NCI-H748 (cell line): ENCODE data around the gene SERAC1.

Experiments
- DNase-seq: peaks from one replicate; lab custom pipeline; 2025; ENCODE audit not compliant: unreplicated experiment; lab: John Stamatoyannopoulos, UW

SERAC1 gene

DNA sequence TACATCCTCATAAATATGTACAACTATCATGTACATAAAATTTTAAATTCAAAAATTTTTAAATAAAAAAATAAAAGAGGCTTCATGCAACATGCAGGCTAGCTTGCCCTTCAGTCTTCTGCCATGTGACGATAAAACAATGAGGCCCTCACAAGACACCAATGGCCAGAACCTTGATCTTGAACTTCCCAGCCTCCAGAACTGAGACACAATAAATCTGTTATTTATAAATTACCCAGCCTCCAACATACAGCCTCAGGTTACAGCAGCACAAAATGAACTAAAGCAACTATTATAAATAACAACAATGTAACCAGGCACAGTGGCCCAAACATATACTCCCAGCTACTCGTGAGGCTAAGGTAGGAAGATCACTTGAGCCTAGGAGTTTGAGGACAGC lies 42.8 kb downstream of the SERAC1 start:
- DNase-seq, result no peak

DNA sequence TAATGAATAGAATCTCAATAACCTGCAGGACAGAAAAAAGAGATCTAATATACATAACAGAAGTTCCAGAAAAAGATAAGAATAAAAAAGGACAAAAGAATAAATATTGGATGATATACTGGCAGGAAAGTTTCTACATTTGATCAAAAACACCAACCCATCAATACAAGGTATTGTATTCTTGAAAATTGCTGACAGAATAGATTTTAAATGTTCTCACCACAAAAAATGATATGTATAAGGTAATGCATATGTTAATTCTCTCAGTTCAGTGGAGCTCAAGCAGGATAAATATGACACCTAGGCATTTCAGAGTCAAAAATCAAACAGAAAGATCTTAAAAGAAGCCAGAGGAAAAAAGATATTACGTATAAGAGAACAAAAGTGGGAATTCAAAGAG lies 43.8 kb downstream of the SERAC1 start:
- no peak for DNase-seq

DNA sequence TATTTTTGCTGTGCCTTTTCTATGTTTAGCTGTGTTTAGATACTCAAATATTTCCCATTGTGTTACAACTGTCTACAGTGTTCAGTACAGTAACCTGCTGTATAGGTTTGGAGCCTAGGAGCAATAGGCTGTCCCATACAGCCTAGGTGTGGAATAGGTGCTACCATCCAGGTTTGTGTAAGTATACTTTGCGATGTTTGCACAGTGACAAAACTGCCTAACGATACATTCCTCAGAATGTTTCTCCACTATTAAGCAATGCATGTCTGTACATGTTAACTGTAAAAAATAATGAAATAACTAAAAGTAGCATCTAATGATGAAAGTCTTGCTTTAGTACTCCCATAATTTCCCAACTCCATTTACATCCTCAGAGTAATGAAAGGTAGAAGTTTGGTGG lies 46.0 kb downstream of the SERAC1 start:
- no peak for DNase-seq

DNA sequence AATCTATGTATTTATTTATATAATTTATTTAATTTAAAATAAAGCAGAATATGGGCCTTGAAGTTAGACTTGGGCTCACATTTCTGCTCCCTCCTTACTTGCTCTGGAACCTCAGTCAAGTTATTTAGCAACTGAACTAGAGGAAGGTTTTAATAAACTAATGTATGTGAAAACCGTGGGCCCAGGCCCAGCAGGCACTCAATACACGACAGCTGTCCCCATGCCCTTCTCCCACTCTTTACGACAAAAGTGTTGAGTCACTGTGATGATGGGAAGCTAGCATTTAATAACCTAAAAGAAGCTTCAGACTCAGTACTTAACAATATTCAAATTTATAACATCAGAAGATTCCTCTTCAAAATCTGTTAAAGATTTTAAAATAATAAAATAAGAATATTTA lies 46.7 kb downstream of the SERAC1 start:
- DNase-seq, result no peak

DNA sequence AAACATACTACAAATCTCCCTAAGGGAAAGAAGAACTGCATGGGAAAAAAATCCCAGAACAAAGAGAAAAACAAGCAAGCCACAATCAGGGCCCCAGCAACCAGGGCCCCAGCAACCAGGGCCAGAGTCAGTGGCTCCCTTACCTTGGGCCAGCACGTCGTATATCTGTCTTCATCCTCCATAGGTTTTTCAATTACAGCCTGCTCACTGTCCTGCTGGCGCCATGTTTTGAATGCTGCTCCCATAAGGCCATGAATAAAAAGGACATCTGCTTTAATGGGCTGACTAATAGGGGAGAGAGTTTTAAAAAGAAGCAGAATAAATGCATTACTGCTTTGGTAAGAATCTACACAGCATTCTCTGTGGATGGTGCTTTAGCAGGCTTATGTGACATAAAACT lies 49.2 kb downstream of the SERAC1 start:
- no peak for DNase-seq

DNA sequence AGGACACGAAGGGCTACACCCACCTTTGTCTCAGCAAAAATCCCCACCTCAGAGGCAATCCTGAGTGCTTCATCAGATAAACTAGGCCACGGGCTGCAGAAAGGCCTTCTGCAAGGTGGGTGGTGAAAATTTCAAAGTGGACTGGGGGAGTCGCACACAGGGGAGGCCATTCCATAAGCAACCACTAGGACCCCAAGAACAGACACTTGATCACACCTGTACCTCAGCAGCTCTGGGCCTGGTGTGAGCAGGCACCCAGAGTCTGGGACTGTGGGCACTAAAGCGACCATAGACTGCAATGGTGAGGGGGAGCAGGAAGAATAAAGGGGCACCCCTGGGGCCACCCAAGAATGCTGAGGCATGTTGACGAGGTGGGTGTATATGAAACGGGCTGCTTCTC lies 52.6 kb downstream of the SERAC1 start:
- DNase-seq, result no peak

DNA sequence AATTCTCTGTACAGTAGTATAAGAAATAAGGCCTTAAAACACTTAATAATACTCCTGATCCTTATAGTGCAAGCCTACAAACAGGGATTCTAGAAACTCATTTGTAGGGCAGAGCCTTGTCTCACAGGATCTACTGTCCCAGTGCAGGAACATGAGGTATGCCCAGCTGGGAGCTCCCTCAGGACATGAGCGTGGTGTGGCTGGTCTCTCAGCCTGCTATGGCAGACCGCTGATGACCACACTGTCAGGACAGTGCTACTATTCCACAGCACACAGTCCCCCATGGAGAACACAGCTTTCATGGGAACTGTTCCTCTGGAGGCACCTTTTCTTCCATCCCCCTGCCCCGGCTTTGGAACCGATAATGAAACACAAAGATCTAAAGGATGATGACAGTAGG lies 53.0 kb downstream of the SERAC1 start:
- DNase-seq, result no peak

DNA sequence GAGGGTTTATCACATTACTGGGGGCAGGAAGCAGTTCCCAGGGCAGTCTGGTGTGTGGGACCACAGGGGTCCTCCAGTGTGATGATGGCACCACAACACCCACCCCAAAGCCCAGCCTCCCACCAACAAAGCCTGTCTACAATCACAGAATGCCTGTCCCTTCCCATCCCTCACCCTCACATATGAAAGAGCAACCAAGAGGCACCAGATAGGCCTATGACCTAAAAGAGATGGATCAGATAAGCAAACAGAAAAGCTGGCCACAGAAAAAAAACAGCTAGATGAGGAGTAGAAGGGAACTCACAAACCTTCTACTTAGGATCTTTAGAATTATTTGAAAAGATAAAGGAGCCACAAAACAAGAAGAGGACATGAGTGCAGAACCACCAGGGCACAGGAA lies 54.3 kb downstream of the SERAC1 start:
- DNase-seq, result no peak

DNA sequence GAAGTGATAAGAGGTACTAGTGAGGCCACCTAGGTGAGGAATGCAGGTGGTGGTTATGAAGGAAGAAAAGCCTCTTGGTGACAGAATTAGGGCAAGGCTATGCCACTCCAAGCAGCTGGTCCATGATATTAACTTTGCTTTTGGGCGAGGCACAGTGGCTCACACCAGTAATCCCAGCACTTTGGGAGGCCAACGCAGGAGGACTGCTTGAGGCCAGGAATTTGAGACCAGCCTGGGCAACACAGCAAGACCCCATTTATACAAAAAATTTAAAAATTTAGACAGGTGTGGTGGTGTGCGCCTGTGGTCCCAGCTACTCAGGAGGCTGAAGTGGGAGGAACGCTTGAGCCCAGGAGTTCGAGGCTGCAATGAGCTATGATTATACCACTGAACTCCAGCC lies 56.1 kb downstream of the SERAC1 start:
- DNase-seq, result no peak

DNA sequence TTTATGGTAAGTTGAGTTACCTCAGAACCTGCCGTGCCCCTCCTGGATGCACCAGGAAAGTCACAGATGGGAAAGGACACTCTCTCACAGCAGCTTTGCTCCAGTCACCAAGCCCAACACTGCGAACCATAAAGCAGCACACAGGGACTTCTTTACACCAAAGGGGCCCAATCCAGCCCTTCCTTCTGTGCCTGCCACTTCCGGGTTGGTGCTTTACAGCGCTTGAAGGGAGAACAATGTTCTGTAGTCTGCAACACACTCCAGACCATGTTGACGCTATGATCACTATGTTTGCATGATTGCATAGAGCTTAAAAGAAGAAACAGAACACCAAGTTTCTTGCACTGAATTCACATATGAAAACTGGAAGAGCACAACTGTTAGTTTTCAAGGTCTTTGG lies 57.1 kb downstream of the SERAC1 start:
- no peak for DNase-seq

DNA sequence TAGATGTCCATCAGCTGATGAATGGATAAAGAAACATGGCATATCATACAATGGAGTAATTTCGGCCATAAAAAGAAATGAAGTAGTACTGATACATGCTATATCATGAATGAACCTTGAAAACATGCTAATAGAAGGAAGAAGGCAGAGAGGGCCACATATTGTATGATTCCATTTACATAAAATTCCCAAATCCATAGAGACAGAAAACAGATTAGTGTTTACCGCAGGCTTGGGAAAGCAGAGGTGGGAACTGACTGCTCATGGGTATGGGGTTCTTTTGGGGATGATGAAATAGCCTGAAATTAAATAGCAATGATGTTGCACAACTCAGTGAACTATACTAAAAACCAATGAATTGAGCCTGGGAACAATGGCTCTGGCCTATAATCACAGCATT lies 58.3 kb downstream of the SERAC1 start:
- DNase-seq, result no peak

DNA sequence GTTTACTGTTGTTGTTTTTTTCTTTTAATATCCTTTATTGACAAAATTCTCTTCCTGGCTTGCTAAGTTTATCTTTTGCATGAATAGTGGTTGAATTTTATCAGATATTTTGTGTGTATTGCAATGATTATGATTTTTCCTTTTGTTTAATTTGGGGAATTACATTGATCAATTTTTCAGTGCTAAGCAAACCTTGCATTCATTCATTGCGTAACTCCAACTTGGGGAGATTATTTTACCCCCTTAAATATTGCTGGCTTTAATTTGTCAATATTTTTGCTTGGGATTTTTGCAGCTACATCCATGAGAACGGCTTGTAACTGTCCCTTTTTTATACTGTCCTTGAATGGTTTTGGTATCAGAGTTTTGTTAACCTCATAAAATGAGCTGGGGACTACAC lies 63.4 kb downstream of the SERAC1 start:
- DNase-seq, result no peak

DNA sequence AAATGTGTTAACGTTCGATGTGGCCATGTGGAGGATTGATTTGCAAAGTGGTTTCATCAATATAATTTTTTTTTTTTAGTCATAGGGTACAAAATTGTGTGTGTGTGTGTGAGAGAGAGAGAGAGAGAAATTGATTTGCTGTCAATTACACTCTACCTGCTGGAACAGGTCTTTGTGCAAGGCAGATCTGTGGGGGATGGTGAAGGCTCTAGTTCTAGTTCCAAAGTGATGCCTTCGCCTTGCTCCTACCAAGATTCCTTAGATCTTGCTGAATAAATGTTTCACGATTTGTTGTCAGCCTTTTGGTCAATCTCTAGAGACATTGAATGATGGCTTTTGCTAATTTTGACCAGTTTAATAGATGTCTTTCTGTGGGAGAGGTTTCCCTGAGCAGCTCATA lies 64.8 kb downstream of the SERAC1 start:
- no peak for DNase-seq

DNA sequence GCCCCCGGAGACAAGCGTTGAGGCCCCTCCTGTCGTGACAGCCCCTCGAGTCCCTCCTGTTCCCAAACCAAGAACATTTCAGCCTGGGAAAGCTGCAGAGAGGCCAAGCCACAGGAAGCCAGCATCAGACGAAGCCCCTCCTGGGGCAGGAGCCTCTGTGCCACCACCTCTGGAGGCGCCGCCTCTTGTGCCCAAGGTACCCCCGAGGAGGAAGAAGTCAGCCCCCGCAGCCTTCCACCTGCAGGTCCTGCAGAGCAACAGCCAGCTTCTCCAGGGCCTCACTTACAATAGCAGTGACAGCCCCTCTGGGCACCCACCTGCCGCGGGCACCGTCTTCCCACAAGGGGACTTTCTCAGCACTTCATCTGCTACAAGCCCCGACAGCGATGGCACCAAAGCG lies 72.4 kb downstream of the SERAC1 start:
- no peak for DNase-seq

DNA sequence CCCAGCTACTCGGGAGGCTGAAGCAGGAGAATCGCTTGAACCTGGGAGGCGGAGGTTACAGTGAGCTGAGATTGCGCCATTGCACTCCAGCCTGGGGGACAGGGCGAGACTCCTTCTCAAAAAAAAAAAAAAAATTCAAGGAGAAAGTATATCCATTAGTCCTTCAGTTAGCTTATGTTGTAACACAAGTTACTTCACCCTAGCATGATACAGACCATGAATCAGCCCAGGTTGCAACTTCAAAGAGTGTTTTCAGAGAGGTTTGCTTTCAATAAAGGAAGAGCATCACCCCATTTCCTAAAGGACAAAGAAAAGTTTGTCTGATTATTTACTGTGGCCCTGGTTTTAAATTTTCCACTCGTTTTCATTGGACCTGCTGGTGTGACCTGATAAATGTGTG lies 73.0 kb downstream of the SERAC1 start:
- DNase-seq, result no peak

DNA sequence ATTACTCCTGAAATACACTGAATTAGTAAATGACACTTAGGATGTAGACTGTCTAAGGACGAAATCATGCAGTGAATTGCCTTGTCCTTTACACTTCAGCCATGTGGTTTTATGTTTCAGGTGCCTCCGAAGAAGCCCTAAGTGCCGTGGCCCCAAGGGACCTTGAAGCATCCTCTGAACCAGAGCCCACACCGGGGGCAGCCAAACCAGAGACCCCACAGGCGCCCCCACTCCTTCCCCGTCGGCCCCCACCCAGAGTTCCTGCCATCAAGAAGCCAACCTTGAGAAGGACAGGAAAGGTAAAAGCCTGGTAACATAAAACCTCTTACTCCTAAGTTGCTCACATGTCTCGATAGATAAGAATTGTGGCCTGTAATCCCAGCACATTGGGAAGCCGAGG lies 75.3 kb downstream of the SERAC1 start:
- DNase-seq, result no peak

DNA sequence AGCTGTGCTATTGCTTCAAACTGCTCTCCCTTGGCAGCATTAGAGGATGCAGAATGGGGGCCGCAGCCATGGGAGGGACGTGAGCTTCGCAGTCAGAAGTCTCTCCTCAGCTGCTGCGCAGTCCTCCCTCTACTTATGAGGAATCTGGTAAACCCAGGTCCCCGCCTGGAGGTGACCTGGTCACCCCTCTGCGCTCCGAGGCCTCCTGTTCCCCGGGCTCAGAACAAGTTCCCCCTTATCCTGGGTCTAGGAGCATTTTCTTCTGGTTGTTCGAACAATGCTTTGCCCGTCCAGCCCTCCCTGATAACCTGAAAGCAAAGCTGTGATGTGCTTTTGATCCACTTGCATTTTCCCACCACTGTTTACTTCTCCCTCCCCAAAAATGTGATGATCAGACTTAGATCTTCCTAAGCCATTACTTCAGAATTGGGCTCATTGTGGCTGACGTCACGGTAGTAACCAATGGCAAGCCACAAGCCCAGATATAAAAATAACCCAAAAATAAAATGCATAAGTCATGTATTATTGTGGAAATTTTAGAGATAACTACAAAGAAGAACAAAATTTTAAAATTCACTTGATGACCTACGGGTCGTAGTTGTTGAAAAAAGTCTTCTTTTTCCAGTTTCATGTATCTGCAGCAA lies 80.7 kb downstream of the SERAC1 start:
- DNase-seq, result no peak

DNA sequence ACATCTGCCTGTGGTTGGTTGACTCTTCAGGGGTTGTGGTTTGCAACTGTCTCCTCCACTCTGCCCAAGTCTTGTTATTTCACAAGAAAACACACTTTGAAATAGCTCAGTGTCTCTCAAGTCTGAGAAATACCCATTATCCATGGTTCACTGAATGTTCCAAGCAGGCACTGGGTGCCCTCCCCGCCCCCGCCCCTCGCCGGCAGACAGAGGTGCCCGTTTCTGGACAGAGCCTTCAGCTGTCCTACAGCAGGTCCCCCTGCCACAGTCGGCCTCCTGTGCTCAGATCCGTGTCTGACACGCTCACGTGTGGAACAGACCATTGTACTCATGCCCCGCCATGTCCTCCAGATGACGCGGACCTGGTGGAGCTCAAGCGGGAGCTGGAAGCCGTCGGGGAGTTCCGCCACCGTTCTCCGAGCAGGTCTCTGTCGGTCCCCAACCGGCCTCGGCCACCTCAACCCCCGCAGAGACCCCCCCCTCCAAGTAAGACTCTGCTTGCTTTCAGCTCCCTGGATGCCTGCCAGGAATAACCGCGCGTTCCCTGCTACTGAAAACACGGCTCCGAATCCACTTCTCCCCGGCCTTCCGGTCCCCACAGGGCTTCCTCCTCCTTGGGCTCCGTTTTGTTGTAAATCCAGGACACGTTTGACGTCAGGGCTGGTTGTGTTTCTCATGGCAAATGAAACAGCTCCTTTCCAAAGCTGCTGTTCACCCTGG lies 81.4 kb downstream of the SERAC1 start:
- no peak for DNase-seq

DNA sequence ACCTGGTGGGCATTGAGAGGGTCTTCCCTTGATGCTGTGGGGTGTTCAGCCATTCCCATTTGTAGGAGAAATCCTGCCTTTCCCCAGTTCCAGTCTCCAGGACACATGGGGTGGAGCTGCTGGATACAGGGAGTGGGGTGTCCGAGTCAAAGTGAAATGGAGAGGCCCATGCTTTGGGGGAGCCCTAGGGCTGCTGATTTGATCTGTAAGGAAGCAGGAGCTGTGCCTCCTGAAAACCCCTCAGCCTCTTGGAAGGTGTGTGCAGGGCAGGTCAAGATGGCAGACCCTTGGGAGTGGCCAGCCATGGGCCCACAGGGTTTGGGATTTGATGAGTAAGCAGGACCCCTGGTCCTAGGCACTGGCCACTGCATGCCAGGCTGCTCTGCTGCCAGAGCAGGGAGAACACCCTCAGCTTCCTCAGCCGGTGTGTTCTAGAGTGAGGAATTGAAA lies 82.0 kb downstream of the SERAC1 start:
- DNase-seq, result no peak

DNA sequence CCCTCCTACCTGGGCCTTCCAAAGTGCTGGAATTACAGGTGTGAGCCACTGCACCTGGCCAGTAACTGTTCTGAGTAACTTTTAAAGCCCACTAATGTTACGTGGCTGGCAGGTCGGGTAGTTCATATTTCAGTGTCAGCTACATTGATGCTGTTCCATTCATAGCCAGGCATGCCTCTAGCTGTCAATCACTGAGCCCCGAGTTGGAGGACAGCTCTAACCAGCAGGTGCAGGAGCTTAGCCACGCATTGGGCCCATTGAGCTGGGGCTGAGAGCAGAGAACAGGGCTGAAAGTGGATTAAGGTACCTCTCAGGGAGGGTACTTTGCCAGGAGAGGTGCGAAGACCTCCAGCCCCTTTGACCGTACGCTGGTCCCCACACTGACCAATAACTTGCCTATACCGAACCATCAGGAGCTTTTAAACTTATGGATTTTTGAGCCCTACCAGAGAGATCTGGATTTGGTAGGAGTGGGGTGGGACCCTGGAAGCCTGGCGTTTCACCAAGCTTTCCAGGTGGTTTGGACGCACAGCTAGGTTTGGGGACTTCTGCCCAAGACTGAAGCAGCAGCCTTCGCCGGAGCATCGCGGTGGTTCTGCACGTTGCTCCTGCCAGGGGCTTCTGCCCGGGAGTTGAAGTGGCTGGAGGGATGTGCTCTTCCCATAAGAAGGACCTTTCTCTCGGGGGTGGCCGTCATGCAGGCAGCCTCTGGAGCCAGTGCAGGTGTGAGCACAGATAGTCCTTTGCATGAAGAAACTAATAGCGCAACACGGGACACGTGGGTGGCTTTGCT lies 82.6 kb downstream of the SERAC1 start:
- DNase-seq, result no peak

DNA sequence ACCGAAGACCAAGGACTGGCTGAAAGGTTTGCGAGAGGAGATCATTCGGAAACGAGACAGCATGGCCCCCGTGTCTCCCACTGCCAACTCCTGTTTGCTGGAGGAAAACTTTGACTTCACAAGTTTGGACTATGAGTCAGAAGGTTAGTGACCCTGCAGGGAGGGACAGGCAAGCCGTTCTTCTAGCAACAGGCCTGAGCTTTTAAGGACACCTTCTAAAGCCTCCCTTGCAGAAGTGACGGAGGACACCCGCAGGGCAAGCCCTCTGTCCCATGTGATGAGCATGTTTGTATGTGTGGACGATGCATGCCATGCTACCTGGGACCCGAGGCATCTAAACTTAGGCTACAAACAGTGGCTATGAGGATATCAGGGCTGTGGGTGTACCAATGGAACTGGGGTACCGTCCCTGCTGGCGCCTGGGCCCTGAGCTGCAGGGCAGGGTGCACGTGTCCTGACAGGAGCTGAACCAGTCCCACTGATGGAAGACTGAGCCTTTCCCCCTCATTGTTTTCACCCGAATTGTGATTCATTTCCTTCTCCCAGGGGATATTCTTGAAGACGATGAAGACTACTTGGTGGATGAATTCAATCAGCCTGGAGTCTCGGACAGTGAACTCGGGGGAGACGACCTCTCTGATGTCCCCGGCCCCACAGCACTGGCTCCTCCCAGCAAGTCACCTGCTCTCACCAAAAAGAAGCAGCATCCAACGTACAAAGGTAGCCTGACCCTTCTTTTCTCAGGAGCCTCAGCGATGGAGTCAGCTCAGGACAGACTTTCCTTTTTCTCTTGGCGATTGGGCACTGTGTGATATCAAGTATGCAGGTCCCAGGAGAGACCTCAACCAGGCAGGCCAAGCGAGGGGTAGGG lies 84.4 kb downstream of the SERAC1 start:
- DNase-seq, result no peak

DNA sequence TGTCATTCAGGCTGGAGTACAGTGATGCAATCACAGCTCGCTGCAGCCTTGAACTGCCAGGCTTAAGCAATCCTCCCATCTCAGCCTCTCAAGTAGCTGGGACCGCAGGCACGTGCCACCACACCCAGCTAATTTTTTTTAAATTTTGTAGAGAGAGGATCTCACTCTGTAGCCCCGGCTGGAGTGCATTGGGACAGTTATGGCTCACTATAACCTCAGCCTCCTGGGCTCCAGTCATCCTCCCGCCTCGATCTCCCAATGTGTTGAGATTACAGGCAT lies 86.5 kb downstream of the SERAC1 start:
- DNase-seq, result no peak
